ENCODE data around the gene GTPBP4. TPM values are rescaled to one million over a fixed set of nuclear protein-coding genes. Genes with fewer than 3 reads are reported as not detected.

GTPBP4 gene
- total and polyA plus RNA-seq, 2 of the 13 experiments (the other 11 are each of a cell fraction or from before 2014, with no cell fraction given), result 24.1 to 85.5 TPM

- peaks cover 12% of the 10 kb centered on the region for H4K20me1 ChIP-seq (ENCODE audit: insufficient read depth, low read length)
- peaks cover 55% of the 10 kb centered on the region for H3K79me2 ChIP-seq (ENCODE audit: insufficient read depth, low read length)
- no peak overlapping the region for H3K9ac ChIP-seq (ENCODE audit: insufficient read depth, low read depth, low read length)
- in situ Hi-C loops (cut with HindIII; ENCODE audit: extremely low pct_ligation_motif_present, low pct_unique_long_range_greater_than_20kb) (no loop called here), intact Hi-C loops (cut with micrococcal nuclease; ENCODE audit: unreplicated experiment) (no loop called here)
- no peak overlapping the region for H3K27ac ChIP-seq (ENCODE audit: extremely low read length, insufficient read depth, low read length)
- WGBS (ENCODE audit: low lambda C conversion rate), result 97% methylated on average over 6 of the region's 6 CpGs
- no peaks in the 10 kb centered on the region for H3K9me3 ChIP-seq (ENCODE audit: low read length)
- POLR2A ChIA-PET, result interaction anchor here (0.7 to 1.5 kb wide), 3 partner anchors 12 to 61 kb away, joined by 3 to 5 read pairs (median 3); partner anchors contain the start of genes IDI1 and LARP4B
- DNase-seq (ENCODE audit: low spot score) (no peak), ATAC-seq (no peak), FAIRE-seq (no peak)
- H3K36me3 ChIP-seq (replicated peaks in 1 of 2; ENCODE audit: control insufficient read depth in 1 of 2, insufficient read depth in 2 of 2, low read length in 2 of 2), result peaks cover 22 to 45% of the 10 kb centered on the region in 2 experiments
- peaks cover 23% of the 10 kb centered on the region for H3K4me1 ChIP-seq (ENCODE audit: insufficient read depth, low read length)
- CTCF ChIA-PET (ENCODE audit: low intra/inter-chr PET ratio, low total read pairs), result no interaction called here
- H3K4me3 ChIP-seq (replicated peaks in 1 of 3; ENCODE audit: insufficient read depth in 1 of 3, low read depth in 2 of 3, low read length in 3 of 3), result no peak overlapping the region
- no peaks in the 10 kb centered on the region; a peak in 1 of 5 replicates for H3K27me3 ChIP-seq (ENCODE audit: control insufficient read depth in 1 of 2, insufficient read depth in 2 of 2, low read length in 2 of 2)
- no peak for TF ChIP-seq BCL3 (CRISPR knock-in tag; IDR thresholded peaks at IDR 0.05)
- TF ChIP-seq HDAC1 (CRISPR knock-in tag; IDR thresholded peaks at IDR 0.05), result no peak
- H2AFZ ChIP-seq (ENCODE audit: low read length), result no peak overlapping the region
- no peak overlapping the region for H3K4me2 ChIP-seq (ENCODE audit: low read depth, low read length)
- no TSS peak for BruUV-seq (replicated peaks)
Measured at GRCh38 chr10:992467-992866, 4.2 kb downstream of the GTPBP4 start.

- Histone ChIP-seq H3K36me3 (replicated peaks in 1 of 2; ENCODE audit: control insufficient read depth in 1 of 2, insufficient read depth in 2 of 2, low read length in 2 of 2) (peaks cover 24 to 49% of the 10 kb centered on the region in 2 experiments), H3K9me3 (ENCODE audit: low read length) (no peaks in the 10 kb centered on the region), H3K4me1 (ENCODE audit: insufficient read depth, low read length) (peaks cover 22% of the 10 kb centered on the region), H3K79me2 (ENCODE audit: insufficient read depth, low read length) (peaks cover 51% of the 10 kb centered on the region), H3K4me2 (ENCODE audit: low read depth, low read length) (no peak overlapping the region), H4K20me1 (ENCODE audit: insufficient read depth, low read length) (peaks cover 12% of the 10 kb centered on the region), H3K9ac (ENCODE audit: insufficient read depth, low read depth, low read length) (no peak overlapping the region), H3K27ac (ENCODE audit: extremely low read length, insufficient read depth, low read length) (no peak overlapping the region), H2AFZ (ENCODE audit: low read length) (no peak overlapping the region), H3K4me3 (replicated peaks in 1 of 3; ENCODE audit: insufficient read depth in 1 of 3, low read depth in 2 of 3, low read length in 3 of 3) (no peak overlapping the region), H3K27me3 (ENCODE audit: control insufficient read depth in 1 of 2, insufficient read depth in 2 of 2, low read length in 2 of 2) (no peaks in the 10 kb centered on the region; a peak in 1 of 5 replicates)
- POLR2A ChIA-PET, result interaction anchor here (0.7 to 1.5 kb wide), 3 partner anchors 11 to 62 kb away, joined by 3 to 5 read pairs (median 3); partner anchors contain the start of genes IDI1 and LARP4B
- DNase-seq (ENCODE audit: low spot score) (no peak), FAIRE-seq (no peak), ATAC-seq (no peak)
- TF ChIP-seq CEBPB (IDR thresholded peaks at IDR 0.05; ENCODE audit: borderline replicate concordance, low read depth, low read length), result peak; percentile 47; the same call in 1 of the 2 replicates
- TF ChIP-seq ZNF687 (CRISPR knock-in tag; IDR thresholded peaks at IDR 0.05), result no peak
- TF ChIP-seq ZBTB26 (CRISPR knock-in tag; IDR thresholded peaks at IDR 0.05; ENCODE audit: borderline replicate concordance), result no peak
- no peak for TF ChIP-seq CC2D1A (CRISPR knock-in tag; IDR thresholded peaks at IDR 0.05)
- in situ Hi-C loops (cut with HindIII; ENCODE audit: extremely low pct_ligation_motif_present, low pct_unique_long_range_greater_than_20kb), result no loop called here
- CTCF ChIA-PET (ENCODE audit: low intra/inter-chr PET ratio, low total read pairs), result no interaction called here
- intact Hi-C loops (cut with micrococcal nuclease; ENCODE audit: unreplicated experiment), result no loop called here
- BruUV-seq (replicated peaks), result no TSS peak
Measured at GRCh38 chr10:992871-993270, 4.6 kb downstream of the GTPBP4 start.

Measured in HepG2 (cell line).